HG02678 (cell line): ENCODE results near the gene B4GALT3.

ENCODE experiments used
- ATAC-seq: cut with Tn5 transposase; IDR thresholded peaks from one replicate; pipeline ENCODE4 v1.9.1; 2021; ENCODE audit warnings: mild to moderate bottlenecking, moderate library complexity; ENCODE audit not compliant: unreplicated experiment

B4GALT3 gene

DNA sequence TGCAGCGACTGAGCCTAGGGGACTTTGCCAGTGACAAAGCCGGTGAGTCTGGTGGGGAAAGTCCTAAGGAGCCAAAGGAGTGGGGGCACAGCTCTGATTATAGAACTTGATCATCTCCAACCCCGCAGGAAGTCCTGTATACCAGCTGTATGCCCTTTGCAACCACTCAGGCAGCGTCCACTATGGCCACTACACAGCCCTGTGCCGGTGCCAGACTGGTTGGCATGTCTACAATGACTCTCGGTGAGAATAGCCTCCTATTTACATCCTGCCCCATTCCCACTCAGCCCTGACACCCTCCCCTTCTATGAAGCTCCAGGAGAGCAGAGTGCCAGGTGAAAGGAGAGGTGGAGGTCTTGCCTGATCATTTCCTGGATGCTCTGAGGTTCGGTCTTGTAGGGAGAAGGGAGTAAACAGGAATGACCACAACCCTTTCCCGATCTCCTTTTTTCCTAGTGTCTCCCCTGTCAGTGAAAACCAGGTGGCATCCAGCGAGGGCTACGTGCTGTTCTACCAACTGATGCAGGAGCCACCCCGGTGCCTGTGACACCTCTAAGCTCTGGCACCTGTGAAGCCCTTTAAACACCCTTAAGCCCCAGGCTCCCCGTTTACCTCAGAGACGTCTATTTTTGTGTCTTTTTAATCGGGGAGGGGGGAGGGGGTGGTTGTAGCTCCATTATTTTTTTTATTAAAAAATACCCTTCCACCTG, 12.3 kb downstream of the B4GALT3 start:
- no peak for ATAC-seq

GRCh38 chr1:161163793-161164192, 13.5 kb downstream of the B4GALT3 start:
- ATAC-seq, result no peak

DNA sequence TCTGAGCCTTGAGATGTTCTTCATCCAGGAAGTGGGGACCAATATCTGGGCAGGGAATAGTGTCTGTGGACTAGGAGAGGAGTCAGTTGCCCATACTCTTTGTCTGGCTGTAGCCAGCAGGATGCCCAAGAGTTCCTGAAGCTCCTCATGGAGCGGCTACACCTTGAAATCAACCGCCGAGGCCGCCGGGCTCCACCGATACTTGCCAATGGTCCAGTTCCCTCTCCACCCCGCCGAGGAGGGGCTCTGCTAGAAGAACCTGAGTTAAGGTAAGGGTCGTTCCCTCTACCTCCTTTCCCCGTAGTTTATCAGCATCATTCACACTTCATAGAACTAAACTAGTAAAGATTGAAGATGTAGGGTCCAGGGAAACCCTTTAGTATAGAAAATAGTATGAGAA, 14.5 kb downstream of the B4GALT3 start:
- ATAC-seq, result no peak

- no peak for ATAC-seq
Measured at GRCh38 chr1:161162052-161162451, 15.3 kb downstream of the B4GALT3 start.

GRCh38 chr1:161161652-161162051, 15.7 kb downstream of the B4GALT3 start:
- no peak for ATAC-seq

- ATAC-seq, result no peak
Measured at GRCh38 chr1:161160671-161161145, 16.6 kb downstream of the B4GALT3 start.

DNA sequence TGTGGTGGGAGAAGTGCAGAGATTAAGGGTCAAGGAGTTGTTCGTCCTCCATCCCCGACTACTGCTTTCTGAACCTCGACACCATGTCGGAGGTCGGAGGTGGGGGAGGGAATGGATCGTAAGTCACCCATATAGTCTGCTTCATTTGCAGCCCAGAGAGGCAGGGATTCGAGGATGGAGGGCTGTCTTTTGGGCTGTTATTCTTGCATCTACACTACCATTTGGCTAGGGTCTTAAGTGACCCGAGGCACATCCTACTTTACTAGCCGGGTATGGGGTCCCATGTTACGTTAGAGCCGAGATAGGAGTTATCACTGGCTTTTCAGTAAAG, 17.4 kb downstream of the B4GALT3 start:
- no peak for ATAC-seq

DNA sequence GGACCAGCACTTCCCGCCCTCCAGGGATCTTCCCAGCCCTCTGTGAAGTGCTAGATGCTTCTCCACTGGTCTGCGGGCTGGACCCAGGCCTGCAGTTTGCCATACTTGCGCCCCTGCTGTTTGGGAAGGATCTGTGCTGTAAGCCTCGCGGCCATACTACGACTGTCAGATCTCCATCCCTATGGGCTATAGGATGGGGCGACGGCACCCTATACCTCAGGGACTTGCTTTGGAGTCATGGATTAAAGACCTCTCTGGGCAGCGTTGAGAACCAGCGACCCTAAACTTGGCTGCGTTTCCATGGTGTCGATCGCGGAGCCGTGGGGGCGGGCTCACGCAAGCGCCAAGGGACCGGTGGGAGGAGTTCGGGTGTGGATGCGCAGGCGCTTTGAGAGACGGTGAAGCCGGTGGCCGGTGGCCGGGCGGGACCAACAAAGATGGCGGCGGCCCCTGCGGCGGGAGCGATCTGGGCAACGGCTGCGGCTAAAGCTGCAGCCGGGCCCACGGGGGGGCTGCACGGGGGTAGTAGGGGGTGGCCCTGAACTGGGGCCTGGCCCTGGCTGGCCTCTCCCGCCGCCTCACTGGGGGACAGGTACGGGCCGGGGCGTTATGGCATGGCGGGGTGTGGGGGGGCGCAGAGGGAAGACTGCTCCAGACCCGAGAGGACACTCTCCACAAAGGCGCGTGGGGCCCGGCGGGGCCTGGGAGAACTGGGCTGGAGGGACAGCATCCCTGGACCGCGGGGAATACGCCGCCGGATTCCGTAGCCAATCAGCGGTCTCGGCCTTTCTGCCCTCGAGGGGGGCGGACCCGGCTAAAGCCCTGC, 18.0 kb downstream of the B4GALT3 start, which contains the start of gene USP21:
TSS of gene USP21 (plus strand) at position 414 of the 826 bp plus-strand sequence. CDS start 1,141 bp downstream, outside the sequence.
- ATAC-seq, result peak; percentile 84

DNA sequence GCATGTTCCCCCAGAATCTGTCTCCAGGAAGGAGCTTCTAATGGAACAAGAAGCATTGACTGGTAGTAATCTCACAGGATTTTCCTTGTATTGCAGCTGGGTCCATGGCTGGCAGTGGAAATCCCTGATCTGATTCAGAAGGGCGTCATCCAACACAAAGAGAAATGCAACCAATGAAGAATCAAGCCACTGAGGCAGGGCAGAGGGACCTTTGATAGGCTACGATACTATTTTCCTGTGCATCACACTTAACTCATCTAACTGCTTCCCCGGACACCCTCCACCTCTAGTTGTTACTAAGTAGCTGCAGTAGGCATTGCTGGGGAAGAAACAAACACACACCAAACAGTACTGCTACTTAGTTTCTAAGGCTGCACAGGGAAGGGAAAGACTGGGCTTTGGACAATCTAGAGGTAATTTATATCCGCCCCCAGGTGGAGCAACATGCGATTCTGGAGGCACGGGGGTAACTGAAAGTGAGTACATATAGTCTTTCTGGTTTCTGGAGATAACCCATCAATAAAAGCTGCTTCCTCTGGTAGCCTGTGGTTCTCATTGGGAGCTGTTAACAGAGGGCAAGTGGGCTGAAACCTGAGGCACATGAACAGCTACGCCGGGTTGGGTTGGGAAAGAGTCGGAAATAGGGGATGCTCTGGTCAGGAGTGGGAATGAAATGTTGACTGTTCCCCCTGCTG, 18.8 kb downstream of the B4GALT3 start:
- no peak for ATAC-seq

DNA sequence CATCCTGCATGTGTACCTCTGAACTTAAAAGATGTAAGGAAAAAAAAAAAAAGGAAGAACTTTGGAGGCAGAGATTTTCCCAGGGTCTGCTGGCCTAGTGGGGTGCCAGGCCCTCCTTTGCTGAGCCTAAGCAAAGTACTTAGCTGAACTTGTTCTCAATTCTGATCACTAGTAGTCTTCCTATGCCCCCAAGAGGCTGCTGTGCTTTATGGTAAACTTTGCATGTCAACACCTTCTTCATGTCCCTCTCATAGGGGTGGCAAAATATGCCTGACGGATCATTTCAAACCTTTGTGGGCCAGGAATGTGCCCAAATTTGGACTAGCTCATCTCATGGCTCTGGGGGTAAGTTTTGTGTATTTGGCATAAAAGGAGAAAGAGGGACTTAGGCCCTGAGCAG, 19.4 kb downstream of the B4GALT3 start:
- ATAC-seq, result no peak

GRCh38 chr1:161153682-161154337, 23.5 kb downstream of the B4GALT3 start, which contains the start of gene UFC1:
TSS of gene UFC1 (plus strand) at chr1:161153978. CDS start at chr1:161153998, 20 bp downstream.
- ATAC-seq, result peak; percentile 93

DNA sequence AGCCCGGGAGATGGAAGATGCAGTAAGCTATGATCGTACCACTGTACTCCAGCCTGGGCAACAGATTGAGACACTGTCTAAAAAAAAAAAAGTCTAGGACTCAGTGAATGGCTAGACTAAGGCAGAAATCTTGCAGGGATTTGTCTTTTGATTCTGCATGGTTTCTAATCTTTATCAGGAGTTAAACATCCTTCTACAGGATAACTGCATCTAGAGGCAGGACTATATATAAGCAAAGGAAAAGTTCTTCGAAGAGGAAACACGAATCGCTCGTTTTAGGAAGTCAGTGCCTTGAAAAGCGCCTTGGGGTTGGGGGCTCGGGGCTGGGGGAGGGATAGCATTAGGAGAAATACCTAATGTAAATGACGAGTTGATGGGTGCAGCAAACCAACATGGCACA, 24.1 kb downstream of the B4GALT3 start:
- ATAC-seq, result no peak

- ATAC-seq, result no peak
Measured at GRCh38 chr1:161145832-161146231, 31.5 kb downstream of the B4GALT3 start.

- ATAC-seq, result no peak
Measured at GRCh38 chr1:161140755-161141400, 36.4 kb downstream of the B4GALT3 start.

- no peak for ATAC-seq
Measured at GRCh38 chr1:161139766-161140165, 37.5 kb downstream of the B4GALT3 start.

DNA sequence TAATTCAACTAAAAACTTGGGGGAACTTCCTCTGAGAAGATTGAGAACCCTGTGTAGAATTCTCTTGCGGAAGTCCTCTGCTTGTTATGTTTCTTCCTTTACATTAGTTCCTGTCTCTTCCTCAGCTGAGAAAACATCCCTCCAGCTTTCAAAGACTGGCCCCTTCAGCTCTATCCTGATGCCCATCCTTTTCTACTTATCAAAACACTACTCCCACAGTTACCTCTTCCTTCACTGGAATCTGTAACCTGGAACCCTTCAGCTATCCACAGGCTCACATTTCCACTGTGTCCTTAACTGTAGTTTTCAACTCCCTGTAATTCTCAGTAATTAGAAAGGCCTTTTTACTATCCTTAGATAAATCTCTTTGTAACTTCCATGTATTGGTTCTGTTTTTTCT, 38.9 kb downstream of the B4GALT3 start:
- ATAC-seq, result no peak

DNA sequence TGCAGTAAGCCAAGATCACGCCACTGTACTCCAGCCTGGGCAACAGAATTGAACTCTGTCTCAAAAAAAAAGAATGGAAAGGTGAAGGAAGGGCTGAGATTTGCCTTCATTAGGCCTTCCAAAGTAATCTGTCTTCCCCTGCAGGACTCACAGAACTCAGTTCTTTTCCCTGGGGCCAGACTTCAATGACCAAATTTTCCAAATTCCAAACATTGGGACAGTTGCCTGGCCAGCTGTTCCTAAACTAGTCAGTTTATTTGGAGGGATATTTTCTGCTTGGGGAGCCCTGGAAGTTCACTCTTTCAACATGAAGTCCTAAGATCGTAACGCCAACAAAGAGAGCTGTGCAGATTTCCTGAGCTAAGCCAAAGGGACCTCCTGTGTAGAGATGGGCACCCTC, 39.4 kb downstream of the B4GALT3 start:
- no peak for ATAC-seq

DNA sequence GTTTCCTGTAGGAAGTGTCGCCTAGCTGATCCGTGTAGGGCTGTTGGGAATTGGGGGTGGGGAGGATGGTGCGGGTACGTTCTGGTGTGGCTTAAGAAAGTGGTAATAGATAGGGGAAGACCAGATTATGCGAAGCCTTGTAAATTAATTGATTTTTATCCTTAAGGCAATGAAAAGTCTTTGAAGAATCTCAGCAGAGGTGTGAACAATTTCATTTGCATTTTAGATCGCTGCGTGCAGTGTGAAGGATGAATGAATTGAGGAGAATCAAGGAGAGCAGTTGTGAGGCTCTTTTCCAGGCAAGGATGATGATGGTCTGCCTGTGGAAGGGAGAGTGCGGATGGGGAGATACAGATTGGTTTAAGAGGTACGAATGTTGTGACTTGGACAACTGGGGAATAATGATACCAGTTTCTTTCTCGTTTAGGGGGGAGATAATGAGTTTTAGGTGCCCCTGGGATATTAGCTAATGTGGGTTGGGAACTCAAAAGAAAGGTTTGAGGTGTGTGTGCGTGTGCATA, 44.0 kb downstream of the B4GALT3 start:
- ATAC-seq, result no peak

DNA sequence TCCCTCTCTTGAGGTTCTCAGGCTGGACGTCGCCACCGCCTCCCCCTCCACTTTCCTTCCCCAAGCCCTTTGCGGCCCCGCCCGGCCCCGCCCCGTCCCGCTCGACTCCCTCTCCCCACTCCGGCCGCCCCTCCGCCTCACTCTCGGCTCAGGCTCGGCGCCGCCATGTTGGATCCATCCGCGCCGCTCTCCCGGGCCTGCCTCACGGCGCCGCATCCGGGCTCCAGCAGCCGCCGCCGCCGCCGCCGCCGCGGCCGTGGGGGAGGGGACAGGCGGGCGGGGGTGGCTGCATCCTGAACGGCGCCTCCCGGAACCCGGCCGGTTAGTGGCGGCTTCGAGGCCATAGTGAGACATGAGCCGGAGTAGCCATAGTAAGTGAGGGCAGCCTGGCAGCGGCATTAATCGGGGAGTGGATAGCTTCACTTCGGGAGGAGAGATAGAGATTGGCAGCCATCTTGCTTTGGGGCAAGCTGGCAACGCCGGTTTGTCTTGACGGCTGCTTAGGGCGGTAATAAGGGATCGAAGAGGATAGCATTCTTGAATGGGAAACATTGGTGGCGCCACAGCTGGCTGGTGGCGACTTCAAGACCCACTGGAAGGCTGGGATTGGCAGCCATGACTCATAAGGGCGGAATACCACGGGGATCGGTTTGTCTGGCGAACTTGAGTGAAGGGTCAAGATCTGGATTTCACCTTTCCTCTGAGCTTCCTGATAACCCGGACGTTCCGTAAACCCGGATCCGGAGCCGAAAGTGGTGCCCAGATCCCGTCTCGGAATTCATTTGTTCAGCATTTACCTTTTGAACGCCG, 44.7 kb downstream of the B4GALT3 start, which contains the start of gene DEDD:
TSS of gene DEDD (minus strand) at position 258 of the 810 bp plus-strand sequence. CDS start 8,205 bp downstream, outside the sequence.
- ATAC-seq, result peak; percentile 94
